ENCODE measurements around the gene TBC1D19.

- TF ChIP-seq, protein P1, sequence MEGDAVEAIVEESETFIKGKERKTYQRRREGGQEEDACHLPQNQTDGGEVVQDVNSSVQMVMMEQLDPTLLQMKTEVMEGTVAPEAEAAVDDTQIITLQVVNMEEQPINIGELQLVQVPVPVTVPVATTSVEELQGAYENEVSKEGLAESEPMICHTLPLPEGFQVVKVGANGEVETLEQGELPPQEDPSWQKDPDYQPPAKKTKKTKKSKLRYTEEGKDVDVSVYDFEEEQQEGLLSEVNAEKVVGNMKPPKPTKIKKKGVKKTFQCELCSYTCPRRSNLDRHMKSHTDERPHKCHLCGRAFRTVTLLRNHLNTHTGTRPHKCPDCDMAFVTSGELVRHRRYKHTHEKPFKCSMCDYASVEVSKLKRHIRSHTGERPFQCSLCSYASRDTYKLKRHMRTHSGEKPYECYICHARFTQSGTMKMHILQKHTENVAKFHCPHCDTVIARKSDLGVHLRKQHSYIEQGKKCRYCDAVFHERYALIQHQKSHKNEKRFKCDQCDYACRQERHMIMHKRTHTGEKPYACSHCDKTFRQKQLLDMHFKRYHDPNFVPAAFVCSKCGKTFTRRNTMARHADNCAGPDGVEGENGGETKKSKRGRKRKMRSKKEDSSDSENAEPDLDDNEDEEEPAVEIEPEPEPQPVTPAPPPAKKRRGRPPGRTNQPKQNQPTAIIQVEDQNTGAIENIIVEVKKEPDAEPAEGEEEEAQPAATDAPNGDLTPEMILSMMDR (IDR thresholded peaks at IDR 0.05), result no peak
- TF ChIP-seq POLR2A (IDR thresholded peaks at IDR 0.05), result no peak
Measured at GRCh38 chr4:26803211-26803861, 219.5 kb downstream of the TBC1D19 start.

Data from tibial nerve (tissue), 3 donors.